ENCODE results near the gene GBA3. TPM values are rescaled to one million over a fixed set of nuclear protein-coding genes. Genes with fewer than 3 reads are reported as not detected.

GBA3 gene
- total and polyA plus RNA-seq, 2 experiments from 2014 or later, result not detected

- H3K4me3 ChIP-seq, result no peak overlapping the region
- no peaks in the 10 kb centered on the region for H3K4me1 ChIP-seq (ENCODE audit: low read depth)
- H3K27ac ChIP-seq, result no peak overlapping the region
- H3K9me3 ChIP-seq (ENCODE audit: low read depth), result no peaks in the 10 kb centered on the region
- no peaks in the 10 kb centered on the region for H3K27me3 ChIP-seq
- no peak for DNase-seq (ENCODE audit: low read depth in 1 of 2, low spot score in 1 of 2)
- no peaks in the 10 kb centered on the region for H3K36me3 ChIP-seq
- no peak for TF ChIP-seq CTCF (IDR thresholded peaks at IDR 0.05; ENCODE audit: low read depth, low read length)
Observed at GRCh38 chr4:22790631-22791030, 97.9 kb downstream of the GBA3 start.

- no peak for TF ChIP-seq CTCF (IDR thresholded peaks at IDR 0.05; ENCODE audit: low read depth, low read length)
- Histone ChIP-seq H3K36me3 (no peaks in the 10 kb centered on the region), H3K4me3 (no peak overlapping the region), H3K4me1 (ENCODE audit: low read depth) (no peaks in the 10 kb centered on the region), H3K9me3 (ENCODE audit: low read depth) (no peaks in the 10 kb centered on the region), H3K27ac (no peak overlapping the region), H3K27me3 (no peaks in the 10 kb centered on the region)
- DNase-seq (ENCODE audit: low read depth in 1 of 2, low spot score in 1 of 2), result no peak
Observed at GRCh38 chr4:22794732-22795131, 102.0 kb downstream of the GBA3 start.

DNA sequence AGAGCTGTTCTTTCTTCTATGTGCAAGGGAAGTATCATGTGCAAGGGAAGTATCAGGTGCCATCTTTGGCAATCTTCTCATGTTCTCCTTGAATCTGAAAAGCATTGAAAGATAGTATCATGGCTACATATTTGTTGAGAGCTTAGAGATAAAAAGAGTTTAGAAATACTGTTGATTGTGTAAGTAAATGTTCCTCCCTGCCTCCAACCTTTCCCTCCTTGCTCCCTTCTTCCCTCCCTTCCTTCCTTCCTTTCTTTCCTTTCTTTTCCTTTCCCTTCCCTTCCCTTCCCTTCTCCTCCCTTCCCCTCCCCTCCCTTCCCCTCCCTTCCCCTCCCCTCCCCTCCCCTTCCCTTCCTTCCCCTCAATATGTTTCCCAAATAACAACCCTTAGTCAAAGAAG lies 108.7 kb downstream of the GBA3 start:
- no peak for TF ChIP-seq CTCF (IDR thresholded peaks at IDR 0.05; ENCODE audit: low read depth, low read length)
- no peak for DNase-seq (ENCODE audit: low read depth in 1 of 2, low spot score in 1 of 2)
- no peaks in the 10 kb centered on the region for H3K27me3 ChIP-seq
- no peaks in the 10 kb centered on the region for H3K36me3 ChIP-seq
- no peak overlapping the region for H3K27ac ChIP-seq
- no peaks in the 10 kb centered on the region for H3K9me3 ChIP-seq (ENCODE audit: low read depth)
- no peak overlapping the region for H3K4me3 ChIP-seq
- H3K4me1 ChIP-seq (ENCODE audit: low read depth), result no peaks in the 10 kb centered on the region

GRCh38 chr4:22802876-22803275 lies 110.1 kb downstream of the GBA3 start:
- no peak for DNase-seq (ENCODE audit: low read depth in 1 of 2, low spot score in 1 of 2)
- no peak overlapping the region for H3K4me3 ChIP-seq
- H3K36me3 ChIP-seq, result no peaks in the 10 kb centered on the region
- H3K27ac ChIP-seq, result no peak overlapping the region
- H3K9me3 ChIP-seq (ENCODE audit: low read depth), result no peaks in the 10 kb centered on the region
- no peaks in the 10 kb centered on the region for H3K4me1 ChIP-seq (ENCODE audit: low read depth)
- TF ChIP-seq CTCF (IDR thresholded peaks at IDR 0.05; ENCODE audit: low read depth, low read length), result no peak
- H3K27me3 ChIP-seq, result no peaks in the 10 kb centered on the region

DNA sequence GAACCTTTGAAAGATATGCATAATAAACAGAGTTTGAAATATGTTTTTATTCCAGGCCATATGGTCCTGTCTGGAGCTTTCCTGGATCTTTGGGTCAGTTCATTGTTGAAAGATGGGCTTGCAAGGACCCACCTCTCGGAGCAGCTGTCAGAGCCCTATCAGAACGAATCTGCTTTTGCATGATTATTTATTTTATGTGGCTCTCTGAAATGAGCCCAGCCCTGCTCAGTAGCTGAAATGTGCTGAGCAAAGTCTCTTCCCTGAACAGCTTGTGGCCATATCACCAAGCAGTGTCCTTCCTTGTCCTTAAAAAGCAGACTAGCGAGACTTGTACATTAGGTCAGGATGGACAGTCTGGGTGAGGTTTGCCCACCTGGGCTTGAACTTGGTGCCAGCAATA lies 110.8 kb downstream of the GBA3 start:
- no peak for TF ChIP-seq CTCF (IDR thresholded peaks at IDR 0.05; ENCODE audit: low read depth, low read length)
- no peak for DNase-seq (ENCODE audit: low read depth in 1 of 2, low spot score in 1 of 2)

GRCh38 chr4:22814906-22815305 lies 122.2 kb downstream of the GBA3 start:
- DNase-seq (ENCODE audit: low read depth in 1 of 2, low spot score in 1 of 2), result no peak
- H3K36me3 ChIP-seq, result no peaks in the 10 kb centered on the region
- H3K27ac ChIP-seq, result no peak overlapping the region
- H3K9me3 ChIP-seq (ENCODE audit: low read depth), result no peaks in the 10 kb centered on the region
- H3K4me1 ChIP-seq (ENCODE audit: low read depth), result no peaks in the 10 kb centered on the region
- no peaks in the 10 kb centered on the region for H3K27me3 ChIP-seq
- TF ChIP-seq CTCF (IDR thresholded peaks at IDR 0.05; ENCODE audit: low read depth, low read length), result no peak
- H3K4me3 ChIP-seq, result no peak overlapping the region

More for the DNA sequence above, 110.8 kb downstream of the GBA3 start:
- no peaks in the 10 kb centered on the region for H3K27me3 ChIP-seq
- no peaks in the 10 kb centered on the region for H3K9me3 ChIP-seq (ENCODE audit: low read depth)
- H3K36me3 ChIP-seq, result no peaks in the 10 kb centered on the region
- H3K4me3 ChIP-seq, result no peak overlapping the region
- H3K4me1 ChIP-seq (ENCODE audit: low read depth), result no peaks in the 10 kb centered on the region
- H3K27ac ChIP-seq, result no peak overlapping the region

All from cardiac muscle cell (in vitro differentiated cells and primary cell).